ENCODE measurements around the gene TMEM229A.

DNA sequence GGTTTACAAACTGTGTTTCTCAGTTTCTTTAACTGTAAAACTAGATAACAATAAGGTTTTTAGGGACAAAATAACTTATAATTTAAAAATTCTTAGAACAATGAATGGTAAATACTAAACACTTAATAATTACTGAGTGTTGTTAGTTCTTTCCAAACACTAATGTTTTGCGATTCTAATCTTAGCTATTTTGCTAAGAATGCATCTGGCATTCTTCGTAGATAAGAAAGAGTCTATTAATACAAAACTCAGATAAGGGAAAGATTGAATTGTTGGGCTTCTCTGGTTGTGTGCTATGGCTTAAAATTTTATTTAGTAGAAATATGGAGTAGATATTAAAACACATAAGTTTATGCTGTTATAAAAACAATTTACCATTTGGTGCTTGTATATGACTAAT is 45.4 kb downstream of the TMEM229A start:
- no peak for TF ChIP-seq EP300 (IDR thresholded peaks at IDR 0.05)
- TF ChIP-seq, protein P1, sequence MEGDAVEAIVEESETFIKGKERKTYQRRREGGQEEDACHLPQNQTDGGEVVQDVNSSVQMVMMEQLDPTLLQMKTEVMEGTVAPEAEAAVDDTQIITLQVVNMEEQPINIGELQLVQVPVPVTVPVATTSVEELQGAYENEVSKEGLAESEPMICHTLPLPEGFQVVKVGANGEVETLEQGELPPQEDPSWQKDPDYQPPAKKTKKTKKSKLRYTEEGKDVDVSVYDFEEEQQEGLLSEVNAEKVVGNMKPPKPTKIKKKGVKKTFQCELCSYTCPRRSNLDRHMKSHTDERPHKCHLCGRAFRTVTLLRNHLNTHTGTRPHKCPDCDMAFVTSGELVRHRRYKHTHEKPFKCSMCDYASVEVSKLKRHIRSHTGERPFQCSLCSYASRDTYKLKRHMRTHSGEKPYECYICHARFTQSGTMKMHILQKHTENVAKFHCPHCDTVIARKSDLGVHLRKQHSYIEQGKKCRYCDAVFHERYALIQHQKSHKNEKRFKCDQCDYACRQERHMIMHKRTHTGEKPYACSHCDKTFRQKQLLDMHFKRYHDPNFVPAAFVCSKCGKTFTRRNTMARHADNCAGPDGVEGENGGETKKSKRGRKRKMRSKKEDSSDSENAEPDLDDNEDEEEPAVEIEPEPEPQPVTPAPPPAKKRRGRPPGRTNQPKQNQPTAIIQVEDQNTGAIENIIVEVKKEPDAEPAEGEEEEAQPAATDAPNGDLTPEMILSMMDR (IDR thresholded peaks at IDR 0.05): no peak

All from tibial nerve (tissue), 4 donors.